A673 (cell line): Measurements from ENCODE around the gene ADGRF4. TPM values are rescaled to one million over a fixed set of nuclear protein-coding genes. Genes with fewer than 3 reads are reported as not detected.

ENCODE experiments used
- BruUV-seq: library from RNA; stranded (reverse); fragments of 400-500 nt; replicated peaks from 2 replicates; lab custom pipeline; 2021; lab: Mats Ljungman, UMichigan
- CTCF ChIA-PET: fragments of 300-600 bp; sonication (Branson Sonifier 250); formaldehyde crosslinking; loops from one replicate; lab custom pipeline; 2022; ENCODE audit warnings: antibody characterized with exemption; lab: Charles Lee
- POLR2A ChIA-PET: fragments of 300-600 bp; sonication (Branson Sonifier 250); formaldehyde crosslinking; loops from one replicate; lab custom pipeline; 2022; ENCODE audit warnings: antibody characterized with exemption; ENCODE audit not compliant: low non-redundant PET; lab: Charles Lee
- DNase-seq: peaks from one replicate; pipeline ENCODE4 v3.0.0-alpha.2; 2015; ENCODE audit warnings: low spot score
- H3K27ac ChIP-seq: fragments of 200-600 bp; sonication (generic); 2 replicates; pipeline ENCODE4 v1.5.1; 2016; ENCODE audit warnings: mixed run types, low read depth, mild to moderate bottlenecking, mixed read lengths, antibody characterized with exemption, low read length; ENCODE audit not compliant: poor library complexity, severe bottlenecking
- H3K27me3 ChIP-seq: fragments of 200-600 bp; sonication (generic); replicated peaks from 2 replicates; pipeline ENCODE4 v1.6.1; 2017; ENCODE audit warnings: mixed run types, low read depth, mild to moderate bottlenecking, mixed read lengths, antibody characterized with exemption, low read length; ENCODE audit not compliant: insufficient read depth, poor library complexity
- H3K36me3 ChIP-seq: fragments of 200-600 bp; sonication (generic); 2 replicates; pipeline ENCODE4 v1.6.1; 2016; ENCODE audit warnings: mixed run types, mild to moderate bottlenecking, mixed read lengths, antibody characterized with exemption, low read length; ENCODE audit not compliant: insufficient read depth, poor library complexity, severe bottlenecking
- H3K4me1 ChIP-seq: fragments of 200-600 bp; sonication (generic); 2 replicates; pipeline ENCODE4 v1.6.1; 2017; ENCODE audit warnings: mixed run types, mild to moderate bottlenecking, mixed read lengths, antibody characterized with exemption, low read length; ENCODE audit not compliant: insufficient read depth, poor library complexity, severe bottlenecking
- H3K4me3 ChIP-seq: fragments of 200-600 bp; sonication (generic); 2 replicates; pipeline ENCODE4 v1.5.1; 2016; ENCODE audit warnings: low read depth, mixed run types, mild to moderate bottlenecking, mixed read lengths, low read length; ENCODE audit not compliant: poor library complexity, severe bottlenecking
- H3K9me3 ChIP-seq: fragments of 200-600 bp; sonication (generic); 2 replicates; pipeline ENCODE4 v1.6.1; 2016; ENCODE audit warnings: mixed run types, low read depth, mild to moderate bottlenecking, mixed read lengths, antibody characterized with exemption, low read length; ENCODE audit not compliant: poor library complexity, severe bottlenecking
- EZH2 ChIP-seq: fragments of 200-600 bp; sonication (generic); IDR thresholded peaks from 2 replicates; pipeline ENCODE4 v1.6.1; 2017; ENCODE audit warnings: borderline replicate concordance, low read depth, mild to moderate bottlenecking, mixed read lengths, antibody characterized with exemption, low read length; ENCODE audit not compliant: poor library complexity, severe bottlenecking
- intact Hi-C: fragments of 100-400 bp; cut with micrococcal nuclease; formaldehyde crosslinking; loops from one replicate; pipeline ENCODE4 v1.10.0; 2022; ENCODE audit not compliant: unreplicated experiment
- total RNA-seq: library from RNA; stranded (reverse); gene quantifications from 2 replicates; pipeline ENCODE4 v1.2.3, GENCODE V29; 2021
- TF ChIP-seq, protein P1 (sequence below): fragments of 300-800, 200-600 bp; sonication (generic); conservative IDR thresholded peaks from 2 replicates; pipeline ENCODE4 v1.5.1; 2017; ENCODE audit warnings: low read depth, mild to moderate bottlenecking, antibody characterized with exemption, low read length, moderate library complexity, mixed read lengths

ADGRF4 gene
- total RNA-seq, 1 experiment from 2014 or later, result not detected

DNA sequence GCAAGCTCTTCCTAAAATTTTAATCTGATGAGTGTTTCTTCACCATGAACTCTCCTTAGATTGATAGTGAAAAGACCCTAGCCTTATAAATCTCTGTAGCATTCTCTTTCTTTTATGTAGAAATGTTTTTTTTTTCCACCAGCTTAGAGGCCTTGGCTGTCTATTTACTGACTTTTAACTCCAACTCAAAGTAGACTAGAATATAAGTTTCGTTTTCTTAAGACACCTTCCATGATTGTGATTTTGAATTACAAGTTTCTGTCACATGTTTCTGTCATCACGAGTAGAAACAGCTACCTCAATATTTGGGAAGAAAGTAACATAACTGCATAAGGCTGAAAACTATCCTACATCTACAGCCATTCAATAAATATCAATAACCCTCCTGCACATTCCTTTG, 17.8 kb downstream of the ADGRF4 start:
- H3K4me3 ChIP-seq, result no peak overlapping the region
- no peaks in the 10 kb centered on the region for H3K9me3 ChIP-seq
- ChIA-PET CTCF (no interaction called here), POLR2A (no interaction called here)
- TF ChIP-seq, protein P1, sequence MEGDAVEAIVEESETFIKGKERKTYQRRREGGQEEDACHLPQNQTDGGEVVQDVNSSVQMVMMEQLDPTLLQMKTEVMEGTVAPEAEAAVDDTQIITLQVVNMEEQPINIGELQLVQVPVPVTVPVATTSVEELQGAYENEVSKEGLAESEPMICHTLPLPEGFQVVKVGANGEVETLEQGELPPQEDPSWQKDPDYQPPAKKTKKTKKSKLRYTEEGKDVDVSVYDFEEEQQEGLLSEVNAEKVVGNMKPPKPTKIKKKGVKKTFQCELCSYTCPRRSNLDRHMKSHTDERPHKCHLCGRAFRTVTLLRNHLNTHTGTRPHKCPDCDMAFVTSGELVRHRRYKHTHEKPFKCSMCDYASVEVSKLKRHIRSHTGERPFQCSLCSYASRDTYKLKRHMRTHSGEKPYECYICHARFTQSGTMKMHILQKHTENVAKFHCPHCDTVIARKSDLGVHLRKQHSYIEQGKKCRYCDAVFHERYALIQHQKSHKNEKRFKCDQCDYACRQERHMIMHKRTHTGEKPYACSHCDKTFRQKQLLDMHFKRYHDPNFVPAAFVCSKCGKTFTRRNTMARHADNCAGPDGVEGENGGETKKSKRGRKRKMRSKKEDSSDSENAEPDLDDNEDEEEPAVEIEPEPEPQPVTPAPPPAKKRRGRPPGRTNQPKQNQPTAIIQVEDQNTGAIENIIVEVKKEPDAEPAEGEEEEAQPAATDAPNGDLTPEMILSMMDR, result no peak
- TF ChIP-seq EZH2, result no peak
- intact Hi-C loops, result no loop called here
- no peaks in the 10 kb centered on the region for H3K4me1 ChIP-seq
- H3K36me3 ChIP-seq, result no peaks in the 10 kb centered on the region
- DNase-seq, result no peak
- no peak overlapping the region for H3K27ac ChIP-seq
- peaks cover 5% of the 10 kb centered on the region for H3K27me3 ChIP-seq
- no TSS peak for BruUV-seq

DNA sequence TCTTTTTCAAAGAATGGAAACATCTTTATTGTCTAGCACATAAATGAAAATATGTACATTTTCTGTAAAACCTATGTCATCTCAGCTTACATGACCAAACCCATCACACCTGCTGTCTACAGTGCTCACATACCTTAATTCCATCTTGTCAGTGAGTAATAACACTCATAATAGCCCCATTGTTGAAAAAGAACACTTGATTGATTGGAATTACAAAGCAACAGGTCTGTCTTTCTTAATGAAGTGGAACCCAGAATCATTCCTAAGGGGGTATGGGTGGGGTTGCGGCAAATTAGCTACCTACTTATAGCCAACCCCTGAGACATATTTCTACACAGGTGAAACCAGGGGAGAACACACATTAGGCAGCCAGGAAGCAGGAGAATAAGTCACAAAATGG, 20.2 kb downstream of the ADGRF4 start:
- intact Hi-C loops, result no loop called here
- H3K4me1 ChIP-seq, result peaks cover 21% of the 10 kb centered on the region
- no peak for TF ChIP-seq EZH2
- TF ChIP-seq, protein P1, result no peak
- no peaks in the 10 kb centered on the region for H3K27me3 ChIP-seq
- H3K36me3 ChIP-seq, result no peaks in the 10 kb centered on the region
- no peak for DNase-seq
- no peak overlapping the region for H3K4me3 ChIP-seq
- H3K9me3 ChIP-seq, result no peaks in the 10 kb centered on the region
- no TSS peak for BruUV-seq
- ChIA-PET POLR2A (no interaction called here), CTCF (no interaction called here)
- H3K27ac ChIP-seq, result no peak overlapping the region

DNA sequence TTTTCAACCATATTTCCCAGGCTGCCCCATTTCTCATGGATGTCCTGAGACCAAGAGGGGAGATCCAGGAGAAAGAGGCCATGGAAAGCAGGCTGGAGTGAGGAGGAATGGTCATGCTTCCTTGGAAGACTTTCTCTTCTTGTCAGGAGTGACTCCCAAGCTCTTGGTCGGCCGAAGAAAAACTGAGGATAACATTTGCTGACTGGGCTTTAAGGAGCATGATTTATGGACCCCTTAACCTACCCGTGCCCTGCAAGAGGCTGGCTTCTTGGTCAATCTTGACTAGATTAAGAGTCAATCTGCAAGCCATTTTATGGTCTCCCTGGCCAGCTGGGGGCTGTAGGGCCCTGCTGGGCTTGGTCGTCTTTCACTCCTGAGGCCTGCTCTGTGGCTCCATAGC, 22.8 kb downstream of the ADGRF4 start:
- H3K36me3 ChIP-seq, result no peaks in the 10 kb centered on the region
- intact Hi-C loops, result no loop called here
- H3K27ac ChIP-seq, result no peak overlapping the region
- DNase-seq, result no peak
- no peak for TF ChIP-seq EZH2
- TF ChIP-seq, protein P1, result no peak
- H3K4me3 ChIP-seq, result no peak overlapping the region
- no peaks in the 10 kb centered on the region for H3K27me3 ChIP-seq
- CTCF ChIA-PET, result no interaction called here
- POLR2A ChIA-PET, result no interaction called here
- H3K9me3 ChIP-seq, result no peaks in the 10 kb centered on the region
- H3K4me1 ChIP-seq, result peaks cover 21% of the 10 kb centered on the region
- no TSS peak for BruUV-seq
